ENCODE results near the gene ARRDC3. TPM values are rescaled to one million over a fixed set of nuclear protein-coding genes. Genes with fewer than 3 reads are reported as not detected.
A peak's percentile ranks its signal among the peaks of the same experiment; 100 is the strongest.

The ARRDC3 gene
- total RNA-seq, 1 experiment from 2014 or later: 2.8 TPM

- H3K9me3 Mint-ChIP-seq: no peaks in the 10 kb centered on the region
- H2BK20ac ChIP-seq (ENCODE audit: low read depth, low read length, poor library complexity, severe bottlenecking): no peak overlapping the region
- peaks cover 6% of the 10 kb centered on the region; the same call in 1 of the 2 replicates for H3K4me1 ChIP-seq (ENCODE audit: insufficient read depth, low read length)
- H3K79me1 ChIP-seq (ENCODE audit: insufficient read depth, low read depth, low read length, poor library complexity, severe bottlenecking): no peaks in the 10 kb centered on the region
- no peak overlapping the region for H2AK5ac ChIP-seq (ENCODE audit: insufficient read length, low read length)
- no peak for TF ChIP-seq CTCF (conservative IDR thresholded peaks at IDR 0.05)
- no peak overlapping the region for H2BK15ac ChIP-seq (ENCODE audit: low read depth, low read length)
- H3K56ac ChIP-seq (ENCODE audit: insufficient read length, low read depth, low read length): no peak overlapping the region
- no peak overlapping the region for H2BK12ac ChIP-seq (ENCODE audit: insufficient read length, low read depth, low read length)
- WGBS (ENCODE audit: extremely low coverage, insufficient read length, low lambda C conversion rate): no CpG with 5 or more reads among the region's 9 CpGs
- no peak overlapping the region for H4K91ac ChIP-seq (ENCODE audit: insufficient read length, low read depth, low read length)
- no peak overlapping the region for H3K27ac ChIP-seq (ENCODE audit: insufficient read length, low read depth, low read length)
- no peak overlapping the region for H3K14ac ChIP-seq (ENCODE audit: insufficient read depth, low read length)
- no peak overlapping the region for H2BK5ac ChIP-seq (ENCODE audit: insufficient read length, low read length)
- H3K36me3 Mint-ChIP-seq (ENCODE audit: insufficient read depth in 1 of 3, low read depth in 3 of 3): no peaks in the 10 kb centered on the region
- no peak overlapping the region for H4K8ac ChIP-seq (replicated peaks; ENCODE audit: insufficient read length, low read depth, low read length)
- H2BK120ac ChIP-seq (ENCODE audit: low read depth, low read length, poor library complexity, severe bottlenecking): no peak overlapping the region
- no peak for DNase-seq
- no peaks in the 10 kb centered on the region for H4K20me1 ChIP-seq (ENCODE audit: control insufficient read depth, insufficient read depth, insufficient read length)
- no peak overlapping the region for H2AFZ ChIP-seq (ENCODE audit: low read length)
- no peak overlapping the region for H3K23ac ChIP-seq (ENCODE audit: insufficient read length, low read depth, low read length)
- H3K9ac ChIP-seq (ENCODE audit: extremely low read depth, insufficient read length, low read length): no peak overlapping the region
- no peaks in the 10 kb centered on the region for H3K9me3 ChIP-seq (ENCODE audit: control insufficient read depth, low read depth, low read length)
- H3K27me3 Mint-ChIP-seq (ENCODE audit: low read depth): no peaks in the 10 kb centered on the region
- H3K18ac ChIP-seq (ENCODE audit: insufficient read length, low read depth, low read length): no peak overlapping the region
- H3T11ph ChIP-seq (ENCODE audit: low read length): no peak overlapping the region
- no peak overlapping the region for H4K5ac ChIP-seq (ENCODE audit: insufficient read length, low read depth, low read length)
- no peak overlapping the region for H3K4me3 Mint-ChIP-seq
- H3K79me2 ChIP-seq (ENCODE audit: insufficient read depth, low read length): no peaks in the 10 kb centered on the region
- H3K27ac Mint-ChIP-seq: peak overlapping the region in 2 of 3 experiments; percentile 79 to 80; a peak in 2 of 7 replicates
- H3K4ac ChIP-seq (ENCODE audit: low read depth, low read length): no peak overlapping the region
- no peaks in the 10 kb centered on the region for H3K23me2 ChIP-seq (ENCODE audit: insufficient read length, low read depth, low read length, poor library complexity, severe bottlenecking)
- H3K4me2 ChIP-seq (ENCODE audit: insufficient read depth, insufficient read length, low read length): no peak overlapping the region
- no peaks in the 10 kb centered on the region for H3K27me3 ChIP-seq (ENCODE audit: insufficient read depth, low read length)
- peaks cover 19 to 28% of the 10 kb centered on the region in 2 experiments for H3K4me1 Mint-ChIP-seq
Observed at GRCh38 chr5:91318724-91319123, 64.4 kb downstream of the ARRDC3 start.

Data from H9 (cell line).